Fibroblast of lung (primary cell): ENCODE data around the gene DDX27.

ENCODE experiments used
- EZH2 ChIP-seq: IDR thresholded peaks from 2 replicates; pipeline ENCODE4 v1.5.1; 2012; ENCODE audit warnings: low read length, control low read depth, mild to moderate bottlenecking; ENCODE audit errors: missing control alignments
- TF ChIP-seq, protein P1 (sequence below), 2 donors: IDR thresholded peaks in 1 of 2; conservative IDR thresholded peaks in 1 of 2; 1 replicate in 1 of 2; 2 replicates in 1 of 2; pipeline ENCODE4 v1.5.1; 2011 to 2012; ENCODE audit warnings: low read length in 2 of 2, control low read depth in 1 of 2, inconsistent platforms in 1 of 2, low read depth in 1 of 2, mild to moderate bottlenecking in 1 of 2

DNA sequence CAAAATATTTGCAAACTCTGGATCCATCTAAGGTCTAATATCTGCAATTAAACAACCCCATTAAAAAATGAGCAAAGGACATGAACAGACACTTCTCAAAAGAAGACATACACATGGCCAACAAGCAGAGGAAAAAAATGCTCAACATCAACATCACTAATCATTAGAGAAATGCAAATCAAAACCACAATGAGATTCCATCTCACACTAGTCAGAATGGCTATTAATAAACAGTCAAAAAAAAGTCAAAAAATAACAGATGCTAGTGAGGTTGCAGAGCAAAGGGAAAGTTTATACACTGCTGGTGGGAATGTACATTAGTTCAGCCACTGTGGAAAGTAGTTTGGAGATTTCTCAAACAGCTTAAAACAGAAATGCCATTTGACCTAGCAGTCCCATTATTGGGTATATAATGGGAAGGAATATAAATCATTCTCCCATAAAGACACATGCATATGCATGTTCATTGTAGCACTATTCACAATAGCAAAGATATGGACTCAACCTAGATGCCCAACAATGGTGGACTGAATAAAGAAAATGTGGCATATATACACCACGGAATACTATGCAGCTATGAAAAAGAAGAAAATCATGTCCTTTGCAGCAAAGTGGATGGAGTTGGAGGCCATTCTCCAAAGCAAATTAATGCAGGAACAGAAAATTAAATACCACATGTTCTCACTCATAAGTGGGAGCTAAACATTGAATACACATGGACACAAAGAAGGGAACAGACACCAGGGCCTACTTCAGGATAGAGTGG, 49.6 kb downstream of the DDX27 start:
- TF ChIP-seq, protein P1, sequence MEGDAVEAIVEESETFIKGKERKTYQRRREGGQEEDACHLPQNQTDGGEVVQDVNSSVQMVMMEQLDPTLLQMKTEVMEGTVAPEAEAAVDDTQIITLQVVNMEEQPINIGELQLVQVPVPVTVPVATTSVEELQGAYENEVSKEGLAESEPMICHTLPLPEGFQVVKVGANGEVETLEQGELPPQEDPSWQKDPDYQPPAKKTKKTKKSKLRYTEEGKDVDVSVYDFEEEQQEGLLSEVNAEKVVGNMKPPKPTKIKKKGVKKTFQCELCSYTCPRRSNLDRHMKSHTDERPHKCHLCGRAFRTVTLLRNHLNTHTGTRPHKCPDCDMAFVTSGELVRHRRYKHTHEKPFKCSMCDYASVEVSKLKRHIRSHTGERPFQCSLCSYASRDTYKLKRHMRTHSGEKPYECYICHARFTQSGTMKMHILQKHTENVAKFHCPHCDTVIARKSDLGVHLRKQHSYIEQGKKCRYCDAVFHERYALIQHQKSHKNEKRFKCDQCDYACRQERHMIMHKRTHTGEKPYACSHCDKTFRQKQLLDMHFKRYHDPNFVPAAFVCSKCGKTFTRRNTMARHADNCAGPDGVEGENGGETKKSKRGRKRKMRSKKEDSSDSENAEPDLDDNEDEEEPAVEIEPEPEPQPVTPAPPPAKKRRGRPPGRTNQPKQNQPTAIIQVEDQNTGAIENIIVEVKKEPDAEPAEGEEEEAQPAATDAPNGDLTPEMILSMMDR (conservative IDR thresholded peaks at IDR 0.05 in 1 of 2, IDR thresholded peaks at IDR 0.05 in 1 of 2; ENCODE audit: low read depth in 1 of 2, low read length in 2 of 2) = no peak
- TF ChIP-seq EZH2 = no peak
